ENCODE results near the gene SUN3.

The SUN3 gene

DNA sequence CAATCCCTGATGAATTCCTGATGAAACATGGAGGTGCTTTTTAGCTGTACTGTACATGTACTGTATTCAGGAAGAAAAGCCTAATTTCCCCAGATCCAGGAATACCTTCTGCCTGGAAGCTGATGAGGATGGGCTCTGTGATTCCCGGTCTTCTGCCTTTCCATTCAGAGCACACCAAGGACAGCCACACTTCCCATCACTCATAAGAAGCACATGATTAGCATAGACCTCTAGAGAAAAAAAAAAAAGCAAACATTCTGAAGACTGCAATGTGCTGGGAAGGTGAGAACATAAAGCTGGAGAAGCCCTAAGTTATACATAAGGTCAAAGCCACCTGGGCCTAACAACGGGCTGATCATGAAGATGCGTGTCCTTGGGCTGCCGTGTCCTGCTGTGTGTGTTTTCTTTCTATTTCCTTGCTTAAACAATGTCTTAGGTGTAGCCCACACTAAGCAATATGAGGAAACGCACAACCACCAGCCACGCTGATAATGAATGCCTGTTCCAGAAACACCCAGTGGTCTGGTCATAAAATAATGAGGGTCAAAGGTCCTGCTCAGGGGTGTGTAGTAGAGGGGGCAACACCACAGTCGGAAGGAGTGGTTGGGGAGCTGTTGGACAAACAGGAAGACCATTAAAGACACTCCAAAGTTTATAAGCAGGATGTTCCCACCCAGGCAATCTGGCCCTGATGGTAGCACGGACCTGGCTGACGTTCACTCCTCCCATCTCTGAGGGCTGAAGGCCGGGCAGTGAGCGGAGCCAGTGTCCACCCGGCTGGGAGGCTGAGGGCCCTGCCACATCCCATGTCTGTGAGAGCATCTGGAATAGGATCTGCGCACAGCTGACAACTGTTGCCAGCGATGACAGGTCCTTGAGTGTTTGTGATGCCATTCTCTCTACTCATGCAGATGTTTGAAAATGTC is 88.6 kb downstream of the SUN3 start:
- TF ChIP-seq FOXP2 (optimal IDR thresholded peaks at IDR 0.05; ENCODE audit: borderline replicate concordance, extremely low read depth, extremely low read length, insufficient read depth): peak; percentile 42
- TF ChIP-seq, protein P1, sequence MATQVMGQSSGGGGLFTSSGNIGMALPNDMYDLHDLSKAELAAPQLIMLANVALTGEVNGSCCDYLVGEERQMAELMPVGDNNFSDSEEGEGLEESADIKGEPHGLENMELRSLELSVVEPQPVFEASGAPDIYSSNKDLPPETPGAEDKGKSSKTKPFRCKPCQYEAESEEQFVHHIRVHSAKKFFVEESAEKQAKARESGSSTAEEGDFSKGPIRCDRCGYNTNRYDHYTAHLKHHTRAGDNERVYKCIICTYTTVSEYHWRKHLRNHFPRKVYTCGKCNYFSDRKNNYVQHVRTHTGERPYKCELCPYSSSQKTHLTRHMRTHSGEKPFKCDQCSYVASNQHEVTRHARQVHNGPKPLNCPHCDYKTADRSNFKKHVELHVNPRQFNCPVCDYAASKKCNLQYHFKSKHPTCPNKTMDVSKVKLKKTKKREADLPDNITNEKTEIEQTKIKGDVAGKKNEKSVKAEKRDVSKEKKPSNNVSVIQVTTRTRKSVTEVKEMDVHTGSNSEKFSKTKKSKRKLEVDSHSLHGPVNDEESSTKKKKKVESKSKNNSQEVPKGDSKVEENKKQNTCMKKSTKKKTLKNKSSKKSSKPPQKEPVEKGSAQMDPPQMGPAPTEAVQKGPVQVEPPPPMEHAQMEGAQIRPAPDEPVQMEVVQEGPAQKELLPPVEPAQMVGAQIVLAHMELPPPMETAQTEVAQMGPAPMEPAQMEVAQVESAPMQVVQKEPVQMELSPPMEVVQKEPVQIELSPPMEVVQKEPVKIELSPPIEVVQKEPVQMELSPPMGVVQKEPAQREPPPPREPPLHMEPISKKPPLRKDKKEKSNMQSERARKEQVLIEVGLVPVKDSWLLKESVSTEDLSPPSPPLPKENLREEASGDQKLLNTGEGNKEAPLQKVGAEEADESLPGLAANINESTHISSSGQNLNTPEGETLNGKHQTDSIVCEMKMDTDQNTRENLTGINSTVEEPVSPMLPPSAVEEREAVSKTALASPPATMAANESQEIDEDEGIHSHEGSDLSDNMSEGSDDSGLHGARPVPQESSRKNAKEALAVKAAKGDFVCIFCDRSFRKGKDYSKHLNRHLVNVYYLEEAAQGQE (IDR thresholded peaks at IDR 0.05; ENCODE audit: insufficient read depth in 1 of 2, low read depth in 2 of 2, low read length in 2 of 2): no peak

DNA sequence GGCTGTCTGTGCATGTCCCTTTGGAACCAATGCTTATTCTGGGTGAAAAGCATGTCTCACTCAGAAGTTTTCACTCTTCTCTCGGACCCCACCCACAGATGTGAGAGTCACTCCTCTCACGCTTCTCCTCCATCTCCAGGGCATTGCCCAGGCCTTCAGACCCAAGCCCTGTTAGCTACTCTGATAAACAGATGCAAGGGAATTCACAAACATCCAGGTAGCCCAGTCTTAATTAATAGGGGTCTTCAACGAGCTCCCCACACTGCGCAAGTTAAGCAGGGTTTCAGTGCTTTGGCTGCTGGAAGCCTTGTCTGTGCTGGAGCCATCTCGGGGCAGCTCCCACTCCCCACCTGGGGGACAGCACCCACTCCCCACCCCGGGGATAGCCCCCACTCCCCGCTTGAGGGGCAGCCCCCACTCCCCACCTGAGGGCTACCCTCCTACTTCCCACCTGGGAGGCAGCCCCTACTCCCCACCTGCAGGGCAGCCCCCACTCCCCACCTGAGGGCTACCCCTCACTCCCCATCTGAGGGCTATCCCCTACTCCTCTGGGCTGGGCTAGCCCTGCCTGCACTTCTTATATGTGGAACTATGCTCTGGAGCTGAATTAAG is 89.4 kb downstream of the SUN3 start:
- TF ChIP-seq POLR2AphosphoS5 (IDR thresholded peaks at IDR 0.05; ENCODE audit: low read depth, low read length): no peak
- no peak for TF ChIP-seq TAF1 (IDR thresholded peaks at IDR 0.05; ENCODE audit: borderline replicate concordance, insufficient read depth, low read length)
- TF ChIP-seq, protein P1 (IDR thresholded peaks at IDR 0.05; ENCODE audit: insufficient read depth in 1 of 2, low read depth in 2 of 2, low read length in 2 of 2): no peak
- no peak for TF ChIP-seq SIN3A (IDR thresholded peaks at IDR 0.05; ENCODE audit: borderline replicate concordance, insufficient read depth, low read length)
- no peak for TF ChIP-seq FOXP2 (optimal IDR thresholded peaks at IDR 0.05; ENCODE audit: borderline replicate concordance, extremely low read depth, extremely low read length, insufficient read depth)

GRCh38 chr7:47938574-47939165 is 90.2 kb downstream of the SUN3 start:
- no peak for TF ChIP-seq POLR2AphosphoS5 (IDR thresholded peaks at IDR 0.05; ENCODE audit: low read depth, low read length)
- TF ChIP-seq, protein P1 (IDR thresholded peaks at IDR 0.05; ENCODE audit: insufficient read depth in 1 of 2, low read depth in 2 of 2, low read length in 2 of 2): no peak
- no peak for TF ChIP-seq FOXP2 (optimal IDR thresholded peaks at IDR 0.05; ENCODE audit: borderline replicate concordance, extremely low read depth, extremely low read length, insufficient read depth)

GRCh38 chr7:47937711-47938573 is 91.0 kb downstream of the SUN3 start:
- no peak for TF ChIP-seq POLR2AphosphoS5 (IDR thresholded peaks at IDR 0.05; ENCODE audit: low read depth, low read length)
- no peak for TF ChIP-seq FOXP2 (optimal IDR thresholded peaks at IDR 0.05; ENCODE audit: borderline replicate concordance, extremely low read depth, extremely low read length, insufficient read depth)
- no peak for TF ChIP-seq TAF1 (IDR thresholded peaks at IDR 0.05; ENCODE audit: borderline replicate concordance, insufficient read depth, low read length)
- TF ChIP-seq, protein P1 (IDR thresholded peaks at IDR 0.05; ENCODE audit: insufficient read depth in 1 of 2, low read depth in 2 of 2, low read length in 2 of 2): no peak
- no peak for TF ChIP-seq SIN3A (IDR thresholded peaks at IDR 0.05; ENCODE audit: borderline replicate concordance, insufficient read depth, low read length)

Measured in PFSK-1 (cell line).